HG02943 (cell line): ENCODE data around the gene GLRA3.
"Not testable (repeated sequence)": the region's sequence is repeated elsewhere in the genome, so short reads cannot be mapped to it uniquely, and the experiment has no call there.

Experiments
- ATAC-seq: cut with Tn5 transposase; IDR thresholded peaks from one replicate; pipeline ENCODE4 v1.9.1; 2021; ENCODE audit warnings: mild to moderate bottlenecking, low read depth, moderate library complexity; ENCODE audit not compliant: unreplicated experiment

Gene GLRA3

GRCh38 chr4:174828845-174829701, at the start of gene GLRA3:
Gene GLRA3 (minus strand): TSS chr4:174829247. CDS start chr4:174828811, 436 bp downstream.
- ATAC-seq: peak; percentile 83

- peak; percentile 26 for ATAC-seq
These were observed 45.9 kb upstream of the GLRA3 start for GRCh38 chr4:174874898-174875297.

- ATAC-seq: peak; percentile 66
These were observed 44.9 kb upstream of the GLRA3 start for GRCh38 chr4:174873931-174874330.

- not testable (repeated sequence) for ATAC-seq
These were observed 44.1 kb upstream of the GLRA3 start for GRCh38 chr4:174873146-174873545.

- ATAC-seq: no peak
These were observed 42.4 kb upstream of the GLRA3 start for GRCh38 chr4:174871407-174871806.

GRCh38 chr4:174870311-174870710, 41.3 kb upstream of the GLRA3 start:
- no peak for ATAC-seq

GRCh38 chr4:174869339-174869738, 40.3 kb upstream of the GLRA3 start:
- no peak for ATAC-seq

- no peak for ATAC-seq
These were observed 38.9 kb upstream of the GLRA3 start for GRCh38 chr4:174867903-174868302.

- ATAC-seq: no peak
These were observed 36.5 kb upstream of the GLRA3 start for GRCh38 chr4:174865418-174865985.

- ATAC-seq: no peak
These were observed 35.0 kb upstream of the GLRA3 start for GRCh38 chr4:174864031-174864430.

GRCh38 chr4:174860588-174860987, 31.5 kb upstream of the GLRA3 start:
- no peak for ATAC-seq

- peak; percentile 64 for ATAC-seq
These were observed 30.9 kb upstream of the GLRA3 start for GRCh38 chr4:174859904-174860303.

GRCh38 chr4:174856926-174857800, 28.1 kb upstream of the GLRA3 start:
- ATAC-seq: no peak

- no peak for ATAC-seq
These were observed 26.0 kb upstream of the GLRA3 start for GRCh38 chr4:174855050-174855449.

GRCh38 chr4:174853629-174854028, 24.6 kb upstream of the GLRA3 start:
- ATAC-seq: no peak

- ATAC-seq: no peak
These were observed 19.5 kb upstream of the GLRA3 start for GRCh38 chr4:174848596-174848995.

GRCh38 chr4:174847801-174848427, 18.9 kb upstream of the GLRA3 start:
- no peak for ATAC-seq

GRCh38 chr4:174835536-174835935, 6.5 kb upstream of the GLRA3 start:
- no peak for ATAC-seq

GRCh38 chr4:174834477-174834876, 5.4 kb upstream of the GLRA3 start:
- ATAC-seq: no peak

- no peak for ATAC-seq
These were observed 2.4 kb downstream of the GLRA3 start for GRCh38 chr4:174826660-174827059.

- ATAC-seq: no peak
These were observed 13.8 kb downstream of the GLRA3 start for GRCh38 chr4:174815282-174815681.
